ENCODE data around the gene POLH.
"Not testable (repeated sequence)": the region's sequence is repeated elsewhere in the genome, so short reads cannot be mapped to it uniquely, and the experiment has no call there.

POLH gene

DNA sequence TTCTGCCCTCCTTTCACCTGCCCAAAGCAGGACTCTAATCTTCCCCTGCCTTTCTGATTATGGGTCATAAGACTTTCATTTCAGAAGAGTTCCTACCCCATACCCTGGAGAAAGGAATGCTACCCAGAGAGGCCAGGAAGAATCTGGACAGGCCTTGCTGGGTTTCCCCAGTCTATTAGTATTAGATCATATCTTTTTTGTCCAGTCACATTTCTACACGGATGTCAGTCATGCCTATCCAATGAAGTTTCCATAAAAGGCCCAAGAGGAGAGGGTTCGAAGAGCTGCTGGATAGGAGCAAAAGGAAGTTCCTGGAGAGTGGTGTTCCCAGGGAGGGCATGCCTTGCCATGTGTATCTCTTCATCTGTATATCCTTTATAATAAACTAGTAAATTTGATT is 3.2 kb downstream of the POLH start:
- no peak for DNase-seq (ENCODE audit: low read depth)
- TF ChIP-seq, protein P1, sequence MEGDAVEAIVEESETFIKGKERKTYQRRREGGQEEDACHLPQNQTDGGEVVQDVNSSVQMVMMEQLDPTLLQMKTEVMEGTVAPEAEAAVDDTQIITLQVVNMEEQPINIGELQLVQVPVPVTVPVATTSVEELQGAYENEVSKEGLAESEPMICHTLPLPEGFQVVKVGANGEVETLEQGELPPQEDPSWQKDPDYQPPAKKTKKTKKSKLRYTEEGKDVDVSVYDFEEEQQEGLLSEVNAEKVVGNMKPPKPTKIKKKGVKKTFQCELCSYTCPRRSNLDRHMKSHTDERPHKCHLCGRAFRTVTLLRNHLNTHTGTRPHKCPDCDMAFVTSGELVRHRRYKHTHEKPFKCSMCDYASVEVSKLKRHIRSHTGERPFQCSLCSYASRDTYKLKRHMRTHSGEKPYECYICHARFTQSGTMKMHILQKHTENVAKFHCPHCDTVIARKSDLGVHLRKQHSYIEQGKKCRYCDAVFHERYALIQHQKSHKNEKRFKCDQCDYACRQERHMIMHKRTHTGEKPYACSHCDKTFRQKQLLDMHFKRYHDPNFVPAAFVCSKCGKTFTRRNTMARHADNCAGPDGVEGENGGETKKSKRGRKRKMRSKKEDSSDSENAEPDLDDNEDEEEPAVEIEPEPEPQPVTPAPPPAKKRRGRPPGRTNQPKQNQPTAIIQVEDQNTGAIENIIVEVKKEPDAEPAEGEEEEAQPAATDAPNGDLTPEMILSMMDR (IDR thresholded peaks at IDR 0.05; ENCODE audit: insufficient read depth, low read depth, low read length, missing control alignments): no peak
- H3K4me3 ChIP-seq (ENCODE audit: low read depth, low read length): no peak overlapping the region

DNA sequence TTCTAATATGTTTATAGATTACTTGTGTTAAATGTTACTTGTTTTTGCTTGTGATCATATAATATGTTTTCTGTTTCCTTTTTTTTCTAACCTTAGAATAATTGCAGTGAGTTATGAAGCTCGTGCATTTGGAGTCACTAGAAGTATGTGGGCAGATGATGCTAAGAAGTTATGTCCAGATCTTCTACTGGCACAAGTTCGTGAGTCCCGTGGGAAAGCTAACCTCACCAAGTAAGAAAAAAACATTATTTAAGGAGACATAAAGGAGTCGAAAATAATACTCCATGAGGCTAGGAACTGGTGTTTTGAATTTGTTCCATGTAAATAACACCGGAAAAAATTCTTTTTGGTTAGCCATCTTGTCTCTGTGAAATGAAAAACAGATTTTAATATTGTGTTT is 6.9 kb downstream of the POLH start:
- no peak overlapping the region for H3K4me3 ChIP-seq (ENCODE audit: low read depth, low read length)
- DNase-seq (ENCODE audit: low read depth): no peak
- TF ChIP-seq, protein P1 (IDR thresholded peaks at IDR 0.05; ENCODE audit: insufficient read depth, low read depth, low read length, missing control alignments): no peak

DNA sequence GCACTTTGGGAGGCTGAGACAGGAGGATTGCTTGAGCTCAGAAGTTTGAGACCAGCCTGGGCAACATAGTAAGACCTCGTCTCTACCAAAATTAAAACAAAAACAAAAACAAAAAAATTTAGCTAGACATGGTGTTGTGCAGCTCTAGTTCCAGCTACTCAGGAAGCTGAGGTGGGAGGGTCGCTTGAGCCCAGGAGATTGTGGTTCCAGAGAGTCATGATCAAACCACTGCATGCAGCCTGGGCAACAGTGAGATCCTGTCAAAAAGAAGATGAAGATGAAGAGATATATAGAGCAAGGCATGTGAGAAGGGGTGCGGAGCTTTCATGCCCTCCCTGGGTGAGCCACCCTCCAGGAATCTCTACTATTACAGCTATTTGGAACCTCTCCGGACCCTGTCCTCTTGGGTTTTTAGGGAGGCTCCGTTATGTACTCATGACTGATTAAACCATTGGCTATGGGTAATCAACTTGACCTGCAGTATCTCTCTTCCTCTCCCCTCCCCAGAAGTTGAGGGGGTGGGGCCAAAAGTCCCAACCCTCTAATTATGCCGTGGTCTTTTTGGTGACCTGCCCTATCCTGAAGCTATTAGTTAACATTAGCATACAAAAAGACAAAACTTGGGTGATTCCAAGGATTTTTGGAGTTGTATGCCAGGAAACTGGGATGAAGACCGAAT is 9.0 kb downstream of the POLH start:
- DNase-seq (ENCODE audit: low read depth): no peak
- TF ChIP-seq, protein P1 (IDR thresholded peaks at IDR 0.05; ENCODE audit: insufficient read depth, low read depth, low read length, missing control alignments): no peak
- H3K4me3 ChIP-seq (ENCODE audit: low read depth, low read length): no peak overlapping the region

DNA sequence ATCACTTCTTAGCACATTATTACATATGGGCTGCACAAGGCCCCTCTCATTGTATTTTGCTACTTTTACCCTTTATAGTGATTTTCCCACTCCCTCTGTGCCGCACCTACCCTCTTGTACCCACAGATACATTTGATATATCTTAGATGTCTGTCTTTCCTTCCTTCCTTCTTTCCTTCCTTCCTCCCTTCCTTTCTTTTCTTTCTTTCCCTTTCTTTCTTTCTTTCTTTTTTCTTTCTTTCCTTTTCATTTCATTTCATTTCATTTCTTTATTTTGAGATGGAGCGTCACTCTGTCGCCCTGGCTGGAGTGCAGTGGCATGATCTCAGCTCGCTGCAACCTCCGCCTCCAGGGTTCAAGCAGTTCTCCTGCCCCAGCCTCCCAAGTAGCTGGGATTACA is 12.2 kb downstream of the POLH start:
- H3K4me3 ChIP-seq (ENCODE audit: low read depth, low read length): no peak overlapping the region
- DNase-seq (ENCODE audit: low read depth): no peak
- TF ChIP-seq, protein P1 (IDR thresholded peaks at IDR 0.05; ENCODE audit: insufficient read depth, low read depth, low read length, missing control alignments): no peak

DNA sequence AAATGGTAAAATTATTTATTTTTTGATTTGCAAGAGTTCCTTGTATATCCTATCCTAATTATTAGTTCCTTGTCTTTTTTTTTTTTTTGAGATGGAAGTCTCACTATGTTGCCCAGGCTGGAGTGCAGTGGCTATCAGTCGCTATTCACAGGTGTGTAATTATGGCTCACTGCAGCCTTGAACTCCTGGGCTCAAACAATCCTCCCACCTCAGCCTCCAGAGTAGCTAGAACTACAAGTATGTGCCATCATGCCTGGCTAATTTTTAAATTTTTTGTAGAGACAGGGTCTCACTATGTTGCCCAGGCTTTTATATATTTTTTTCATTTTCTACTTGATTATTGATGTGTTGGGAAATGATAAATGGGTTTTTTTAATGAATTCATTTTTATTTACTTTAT is 13.6 kb downstream of the POLH start:
- not testable (repeated sequence) for H3K4me3 ChIP-seq (ENCODE audit: low read depth, low read length); DNase-seq (ENCODE audit: low read depth)

DNA sequence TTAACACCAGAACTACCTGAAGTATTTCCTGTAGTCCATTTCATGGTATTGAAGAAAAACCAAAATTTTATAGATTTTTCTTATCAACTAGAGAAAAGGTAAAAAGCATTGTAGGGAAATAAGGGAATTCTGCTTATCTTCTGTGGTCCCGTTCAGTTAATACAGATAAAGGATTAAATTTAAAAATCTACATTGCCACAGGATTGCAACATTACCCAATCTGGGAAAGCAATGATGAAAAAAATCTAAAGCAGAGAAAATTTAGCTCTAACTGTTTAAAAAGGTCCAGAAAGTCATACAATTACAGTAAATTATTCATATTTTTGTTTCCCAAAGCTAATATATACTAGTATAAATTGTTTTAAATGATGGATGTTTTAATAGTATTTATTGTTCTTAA is 18.0 kb downstream of the POLH start:
- H3K4me3 ChIP-seq (ENCODE audit: low read depth, low read length): no peak overlapping the region

DNA sequence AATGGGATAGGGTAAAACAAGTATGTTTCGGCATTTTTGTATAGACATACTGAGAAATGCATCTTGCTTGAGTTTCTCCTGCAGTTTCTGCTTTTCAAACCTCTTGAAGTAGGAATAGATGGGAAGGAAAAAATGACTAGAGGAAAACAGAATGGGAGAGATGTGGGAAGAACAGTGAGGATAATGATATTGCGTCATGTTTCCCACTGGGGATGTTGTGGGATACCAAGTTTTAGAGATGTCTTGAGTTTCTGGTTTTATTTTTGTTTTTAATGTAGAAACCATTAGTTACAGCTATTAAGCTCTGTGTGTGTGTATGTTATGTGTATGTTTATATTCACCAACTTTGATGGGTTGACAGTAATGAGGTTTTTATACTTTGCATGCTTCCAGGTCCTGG is 24.6 kb downstream of the POLH start:
- TF ChIP-seq, protein P1 (IDR thresholded peaks at IDR 0.05; ENCODE audit: insufficient read depth, low read depth, low read length, missing control alignments): no peak
- no peak overlapping the region for H3K4me3 ChIP-seq (ENCODE audit: low read depth, low read length)
- no peak for DNase-seq (ENCODE audit: low read depth)

More for the DNA sequence above, 18.0 kb downstream of the POLH start:
- DNase-seq (ENCODE audit: low read depth): no peak
- TF ChIP-seq, protein P1 (IDR thresholded peaks at IDR 0.05; ENCODE audit: insufficient read depth, low read depth, low read length, missing control alignments): no peak

All from GM12865 (cell line).